ENCODE data around the gene MAP6. TPM values are rescaled to one million over a fixed set of nuclear protein-coding genes. Genes with fewer than 3 reads are reported as not detected.

Gene MAP6
- total RNA-seq, 1 donor from 2014 or later: 3.3 TPM

DNA sequence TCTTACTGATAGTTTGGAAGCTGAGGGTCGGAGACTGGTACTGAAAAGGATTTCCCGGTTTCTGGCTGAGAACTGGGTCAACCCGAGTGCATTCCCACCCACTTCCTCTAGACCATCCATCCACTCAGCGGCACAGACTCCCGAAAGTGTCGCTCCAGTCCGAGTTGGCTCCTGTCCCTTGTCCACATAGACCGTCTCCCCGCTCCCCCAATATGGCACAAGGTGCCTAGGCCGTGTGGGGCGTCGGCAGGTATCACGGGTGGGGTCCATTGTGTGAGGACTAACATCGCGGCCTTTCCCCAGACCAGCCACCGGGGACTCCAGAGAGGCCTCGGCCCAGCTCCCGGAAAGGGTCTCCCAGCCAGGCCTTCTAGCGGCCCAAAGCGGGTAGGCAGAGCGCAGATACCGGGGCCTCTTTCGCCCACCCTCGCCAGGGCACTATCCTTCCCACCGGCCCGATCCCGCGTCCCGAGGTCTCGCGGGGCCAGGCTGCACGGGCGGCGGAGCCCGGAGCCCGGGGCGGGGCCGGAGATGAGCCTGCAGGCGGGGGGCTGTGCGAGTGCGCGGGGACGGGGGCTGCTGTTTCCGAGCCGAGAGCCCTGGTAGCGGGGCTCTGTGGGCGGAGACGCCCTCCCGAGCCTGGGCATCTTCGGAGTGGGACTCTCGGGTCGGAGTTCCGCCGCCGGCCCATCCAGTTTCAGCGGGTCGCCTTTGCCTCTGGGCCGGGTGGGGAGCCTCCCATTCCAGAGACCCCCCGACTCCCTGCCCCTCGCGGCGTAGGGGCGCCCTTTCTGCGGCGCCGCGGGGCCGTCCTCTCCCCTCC is 85.7 kb downstream of the MAP6 start:
- TF ChIP-seq, protein P1, sequence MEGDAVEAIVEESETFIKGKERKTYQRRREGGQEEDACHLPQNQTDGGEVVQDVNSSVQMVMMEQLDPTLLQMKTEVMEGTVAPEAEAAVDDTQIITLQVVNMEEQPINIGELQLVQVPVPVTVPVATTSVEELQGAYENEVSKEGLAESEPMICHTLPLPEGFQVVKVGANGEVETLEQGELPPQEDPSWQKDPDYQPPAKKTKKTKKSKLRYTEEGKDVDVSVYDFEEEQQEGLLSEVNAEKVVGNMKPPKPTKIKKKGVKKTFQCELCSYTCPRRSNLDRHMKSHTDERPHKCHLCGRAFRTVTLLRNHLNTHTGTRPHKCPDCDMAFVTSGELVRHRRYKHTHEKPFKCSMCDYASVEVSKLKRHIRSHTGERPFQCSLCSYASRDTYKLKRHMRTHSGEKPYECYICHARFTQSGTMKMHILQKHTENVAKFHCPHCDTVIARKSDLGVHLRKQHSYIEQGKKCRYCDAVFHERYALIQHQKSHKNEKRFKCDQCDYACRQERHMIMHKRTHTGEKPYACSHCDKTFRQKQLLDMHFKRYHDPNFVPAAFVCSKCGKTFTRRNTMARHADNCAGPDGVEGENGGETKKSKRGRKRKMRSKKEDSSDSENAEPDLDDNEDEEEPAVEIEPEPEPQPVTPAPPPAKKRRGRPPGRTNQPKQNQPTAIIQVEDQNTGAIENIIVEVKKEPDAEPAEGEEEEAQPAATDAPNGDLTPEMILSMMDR (IDR thresholded peaks at IDR 0.05; ENCODE audit: insufficient read depth, low read length, poor library complexity, severe bottlenecking): no peak
- no peak for DNase-seq (ENCODE audit: low read depth)
- H3K4me3 ChIP-seq (ENCODE audit: low read depth, low read length): peak overlapping the region; percentile 61

DNA sequence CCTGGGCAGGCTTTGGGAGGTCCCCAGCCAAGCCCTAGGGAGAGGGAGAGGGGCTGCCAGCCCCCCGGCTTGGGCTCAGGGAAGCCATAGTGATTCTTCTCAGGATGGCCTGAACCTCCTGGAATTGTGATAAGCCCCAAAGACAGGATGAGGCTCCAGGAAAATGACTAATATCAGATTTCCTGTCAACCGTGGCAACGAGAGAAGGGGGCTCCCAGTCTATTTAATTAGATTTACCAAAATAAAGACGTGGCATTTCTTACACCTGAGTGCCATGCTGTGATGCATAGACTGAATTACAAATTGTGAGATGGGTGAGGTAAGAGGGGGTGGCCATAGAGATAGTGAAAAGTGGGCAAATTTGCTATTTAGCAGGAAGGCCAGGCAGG is 86.3 kb downstream of the MAP6 start:
- Histone ChIP-seq H3K27me3 (ENCODE audit: control insufficient read depth, insufficient read depth, low read length) (no peaks in the 10 kb centered on the region), H3K36me3 (ENCODE audit: control insufficient read depth, insufficient read depth, low read length) (no peaks in the 10 kb centered on the region), H3K4me3 (ENCODE audit: low read depth, low read length) (no peak overlapping the region)
- TF ChIP-seq, protein P1 (IDR thresholded peaks at IDR 0.05; ENCODE audit: insufficient read depth, low read length, poor library complexity, severe bottlenecking): no peak
- DNase-seq (ENCODE audit: low read depth): no peak

More for the DNA sequence above, 85.7 kb downstream of the MAP6 start:
- no peaks in the 10 kb centered on the region for H3K27me3 ChIP-seq (ENCODE audit: control insufficient read depth, insufficient read depth, low read length)
- H3K36me3 ChIP-seq (ENCODE audit: control insufficient read depth, insufficient read depth, low read length): no peaks in the 10 kb centered on the region

DNA sequence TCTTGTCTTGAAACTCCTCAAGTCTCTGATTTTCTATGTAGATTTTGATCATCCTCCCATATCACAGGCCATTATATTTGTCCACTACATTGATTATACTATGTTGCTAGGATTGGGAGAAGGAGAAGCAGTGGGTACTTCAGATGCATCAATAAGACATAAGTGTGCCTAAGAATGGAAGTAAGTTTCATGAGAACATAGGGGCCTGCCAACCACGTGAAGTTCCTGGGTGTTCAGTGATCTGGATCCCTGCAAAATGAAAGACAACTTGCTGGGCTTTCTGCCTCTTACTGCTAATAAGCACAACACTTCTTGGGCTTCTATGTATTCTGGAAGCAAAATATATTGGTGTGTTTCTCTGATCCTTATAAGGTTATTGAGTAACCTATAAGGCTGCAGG is 89.0 kb downstream of the MAP6 start:
- H3K4me3 ChIP-seq (ENCODE audit: low read depth, low read length): no peak overlapping the region
- no peak for DNase-seq (ENCODE audit: low read depth)
- no peaks in the 10 kb centered on the region for H3K27me3 ChIP-seq (ENCODE audit: control insufficient read depth, insufficient read depth, low read length)
- H3K36me3 ChIP-seq (ENCODE audit: control insufficient read depth, insufficient read depth, low read length): no peaks in the 10 kb centered on the region
- TF ChIP-seq, protein P1 (IDR thresholded peaks at IDR 0.05; ENCODE audit: insufficient read depth, low read length, poor library complexity, severe bottlenecking): no peak

DNA sequence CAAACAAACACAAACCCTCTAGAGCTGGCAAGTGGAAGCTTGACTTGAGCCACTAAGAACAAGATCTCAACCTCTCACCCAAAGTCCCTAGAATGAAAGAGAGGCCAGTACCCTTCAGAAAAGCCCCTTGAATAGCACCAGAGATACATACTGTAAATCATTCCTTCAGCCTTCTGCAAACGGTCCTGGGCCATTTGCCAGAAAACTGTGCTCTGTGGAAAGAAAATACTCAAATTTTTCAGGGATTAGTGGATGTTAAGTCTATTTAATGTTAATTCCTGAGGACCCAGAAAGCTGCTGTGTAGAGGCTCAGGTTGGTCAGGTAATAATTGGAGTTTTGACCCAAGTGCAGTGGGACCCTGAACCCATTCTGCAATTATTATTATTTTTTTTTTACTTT is 89.9 kb downstream of the MAP6 start:
- no peak for DNase-seq (ENCODE audit: low read depth)
- no peaks in the 10 kb centered on the region for H3K27me3 ChIP-seq (ENCODE audit: control insufficient read depth, insufficient read depth, low read length)
- no peak overlapping the region for H3K4me3 ChIP-seq (ENCODE audit: low read depth, low read length)
- TF ChIP-seq, protein P1 (IDR thresholded peaks at IDR 0.05; ENCODE audit: insufficient read depth, low read length, poor library complexity, severe bottlenecking): no peak
- H3K36me3 ChIP-seq (ENCODE audit: control insufficient read depth, insufficient read depth, low read length): no peaks in the 10 kb centered on the region

DNA sequence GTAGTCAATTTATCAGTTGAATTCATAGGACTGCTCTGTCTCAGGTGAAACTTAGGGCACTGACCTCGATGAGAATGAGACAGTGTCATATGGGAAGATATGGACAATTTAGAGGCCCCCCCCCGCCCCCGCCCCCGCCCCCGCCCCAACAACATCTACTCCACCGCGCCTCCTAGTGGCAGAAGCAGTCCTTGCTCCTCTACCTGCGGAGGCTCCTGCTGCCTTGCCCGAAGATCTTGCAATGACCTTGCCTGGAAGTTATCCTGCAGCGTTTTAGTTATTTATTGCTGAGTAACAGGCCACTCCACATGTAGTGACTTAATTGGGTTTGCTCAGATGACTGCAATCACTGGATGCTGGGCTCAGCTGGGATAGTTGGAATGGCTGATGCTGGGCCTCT is 91.6 kb downstream of the MAP6 start:
- DNase-seq (ENCODE audit: low read depth): no peak
- TF ChIP-seq, protein P1 (IDR thresholded peaks at IDR 0.05; ENCODE audit: insufficient read depth, low read length, poor library complexity, severe bottlenecking): peak; percentile 53
- H3K36me3 ChIP-seq (ENCODE audit: control insufficient read depth, insufficient read depth, low read length): no peaks in the 10 kb centered on the region
- no peak overlapping the region for H3K4me3 ChIP-seq (ENCODE audit: low read depth, low read length)
- no peaks in the 10 kb centered on the region for H3K27me3 ChIP-seq (ENCODE audit: control insufficient read depth, insufficient read depth, low read length)

DNA sequence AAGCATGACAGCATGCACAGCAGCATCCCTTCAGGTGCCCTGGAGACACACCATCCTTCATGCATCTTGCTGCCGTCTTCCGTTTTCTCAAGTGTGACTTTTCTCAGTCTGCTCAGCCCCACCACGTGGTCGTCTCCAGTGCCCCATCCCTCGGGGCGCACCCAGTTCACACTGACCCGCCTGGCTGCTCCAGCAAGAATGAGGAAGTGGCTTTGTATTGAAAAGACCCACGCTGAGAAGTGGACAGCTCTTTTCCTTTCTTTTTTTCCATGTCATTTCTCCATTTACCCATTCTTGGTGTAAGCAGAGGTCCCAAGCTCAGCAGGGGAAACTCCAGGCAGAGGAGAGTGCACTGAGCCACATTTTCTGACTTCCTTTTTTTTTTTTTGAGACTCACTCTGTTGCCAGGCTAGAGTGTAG is 92.3 kb downstream of the MAP6 start:
- H3K27me3 ChIP-seq (ENCODE audit: control insufficient read depth, insufficient read depth, low read length): no peaks in the 10 kb centered on the region
- H3K36me3 ChIP-seq (ENCODE audit: control insufficient read depth, insufficient read depth, low read length): no peaks in the 10 kb centered on the region
- TF ChIP-seq, protein P1 (IDR thresholded peaks at IDR 0.05; ENCODE audit: insufficient read depth, low read length, poor library complexity, severe bottlenecking): no peak
- DNase-seq (ENCODE audit: low read depth): peak; percentile 76
- no peak overlapping the region for H3K4me3 ChIP-seq (ENCODE audit: low read depth, low read length)

All from kidney epithelial cell (primary cell).